Activated CD4-positive, alpha-beta T cell treated with anti-CD3 and anti-CD28 coated beads, Interleukin-2, Interleukin-6, amounts not matched to agents 100 ng/mL and 50 ng/mL, durations not matched to agents 16 hours and 8 hours (primary cell): ENCODE measurements around the gene HOXA10.
A peak's percentile ranks its signal among the peaks of the same experiment; 100 is the strongest.

Experiments
- DNase-seq: peaks from one replicate; pipeline ENCODE4 v3.0.0-alpha.2; 2020

The HOXA10 gene

DNA sequence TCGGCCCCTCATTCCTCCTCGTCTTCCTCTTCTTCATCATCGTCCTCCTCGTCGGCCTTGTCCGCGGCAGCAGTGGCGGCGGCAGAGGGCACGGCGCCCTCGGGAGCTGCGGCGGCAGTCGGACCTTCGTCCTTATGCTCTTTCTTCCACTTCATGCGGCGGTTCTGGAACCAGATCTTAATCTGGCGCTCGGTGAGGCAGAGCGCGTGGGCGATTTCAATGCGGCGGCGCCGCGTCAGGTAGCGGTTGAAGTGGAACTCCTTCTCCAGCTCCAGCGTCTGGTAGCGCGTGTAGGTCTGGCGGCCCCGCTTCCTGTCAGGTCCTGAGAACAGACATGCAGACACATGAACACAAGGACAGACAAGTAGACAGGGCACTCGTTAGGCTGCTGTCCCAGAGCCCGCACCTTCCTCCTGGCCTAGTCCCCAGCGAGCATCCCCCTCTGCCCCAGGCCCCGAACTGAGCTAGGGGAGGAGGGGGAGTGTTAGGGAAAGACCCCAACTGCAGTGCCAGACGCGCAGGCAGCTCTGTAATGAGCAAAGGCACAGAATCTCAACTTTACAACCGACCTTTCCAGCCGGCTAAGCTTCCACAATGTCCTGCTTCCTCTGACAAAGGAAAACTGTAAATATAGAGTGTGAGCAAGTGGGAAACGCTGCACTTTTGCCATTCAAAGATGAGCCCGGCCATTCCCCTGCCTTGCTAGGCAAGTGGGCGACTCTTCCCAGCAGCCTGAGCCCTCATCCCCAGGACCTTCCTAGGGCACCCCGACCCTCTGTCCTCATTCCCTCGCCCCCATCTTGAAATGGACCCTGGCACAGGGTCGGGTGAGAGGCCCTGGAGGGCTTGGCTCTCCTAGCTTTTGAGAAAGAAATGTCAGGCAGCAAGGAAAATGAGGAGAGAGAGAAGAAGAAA, 19.0 kb downstream of the HOXA10 start:
- DNase-seq: no peak

DNA sequence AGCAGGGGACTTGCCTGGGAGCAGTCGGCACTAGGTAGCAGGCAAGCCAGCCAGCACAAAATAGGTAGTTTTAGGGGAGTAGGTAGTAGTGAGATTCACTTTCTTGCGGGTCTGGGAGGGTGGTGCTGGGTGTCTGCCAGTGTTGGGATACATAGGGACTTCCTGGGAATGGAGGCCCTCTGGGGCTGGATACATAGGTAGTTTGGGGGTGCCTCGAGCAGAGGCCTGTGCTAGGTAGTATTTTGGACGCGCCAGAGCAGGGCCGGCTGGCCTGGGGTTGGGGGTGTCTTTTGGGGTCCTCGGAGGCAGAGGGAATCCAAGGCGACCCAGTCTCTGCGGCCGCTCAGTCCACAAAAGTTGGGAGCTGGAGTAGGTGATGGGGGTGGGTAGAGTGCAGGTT, 19.8 kb downstream of the HOXA10 start:
- no peak for DNase-seq

DNA sequence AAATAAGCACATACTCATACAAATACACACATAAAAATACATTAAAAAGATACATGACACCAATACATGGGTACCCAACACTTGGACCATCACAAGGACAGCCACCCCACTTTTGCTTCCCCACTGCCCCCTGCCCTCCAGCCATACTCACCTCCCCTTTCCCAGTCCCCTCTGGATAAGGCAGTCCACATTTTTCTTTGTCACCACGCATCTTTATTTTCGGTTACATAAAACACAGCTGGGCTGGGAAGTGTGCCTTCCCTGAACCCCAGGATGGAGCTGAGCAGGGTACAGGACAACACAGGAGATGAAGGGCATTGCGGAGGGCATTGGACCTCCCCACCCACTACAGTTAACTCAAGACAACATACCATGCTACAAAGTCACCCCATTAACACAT, 20.6 kb downstream of the HOXA10 start:
- no peak for DNase-seq

DNA sequence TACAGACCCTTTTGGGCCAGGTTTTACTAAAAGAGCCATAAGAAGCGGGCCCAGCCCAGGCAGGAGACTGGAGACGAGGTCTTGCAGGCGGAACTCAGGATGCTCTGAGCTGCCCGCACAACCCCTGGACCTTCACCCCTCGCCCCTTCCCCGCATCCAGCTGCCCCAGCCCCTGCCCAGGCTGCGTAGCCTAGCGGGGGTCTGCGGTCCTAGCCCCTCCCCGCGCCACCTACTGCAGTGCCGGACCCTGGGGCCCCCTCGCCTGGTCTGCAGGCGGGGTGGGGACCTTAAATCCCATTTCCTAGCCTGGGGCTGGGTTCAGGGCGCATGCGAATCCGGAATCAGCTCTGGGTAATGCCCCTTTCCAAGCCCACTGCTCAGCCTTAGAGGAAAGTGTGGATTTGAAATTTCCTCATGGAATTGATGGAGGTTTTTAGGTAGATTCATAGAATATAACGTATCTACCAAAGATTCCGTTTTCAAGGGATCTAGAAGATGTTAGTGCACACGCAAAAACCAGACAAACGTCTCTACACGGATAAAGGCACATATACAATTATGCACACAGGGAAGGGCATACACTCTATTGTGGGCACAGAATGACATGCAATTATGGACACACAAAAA, 21.2 kb downstream of the HOXA10 start:
- DNase-seq: no peak

DNA sequence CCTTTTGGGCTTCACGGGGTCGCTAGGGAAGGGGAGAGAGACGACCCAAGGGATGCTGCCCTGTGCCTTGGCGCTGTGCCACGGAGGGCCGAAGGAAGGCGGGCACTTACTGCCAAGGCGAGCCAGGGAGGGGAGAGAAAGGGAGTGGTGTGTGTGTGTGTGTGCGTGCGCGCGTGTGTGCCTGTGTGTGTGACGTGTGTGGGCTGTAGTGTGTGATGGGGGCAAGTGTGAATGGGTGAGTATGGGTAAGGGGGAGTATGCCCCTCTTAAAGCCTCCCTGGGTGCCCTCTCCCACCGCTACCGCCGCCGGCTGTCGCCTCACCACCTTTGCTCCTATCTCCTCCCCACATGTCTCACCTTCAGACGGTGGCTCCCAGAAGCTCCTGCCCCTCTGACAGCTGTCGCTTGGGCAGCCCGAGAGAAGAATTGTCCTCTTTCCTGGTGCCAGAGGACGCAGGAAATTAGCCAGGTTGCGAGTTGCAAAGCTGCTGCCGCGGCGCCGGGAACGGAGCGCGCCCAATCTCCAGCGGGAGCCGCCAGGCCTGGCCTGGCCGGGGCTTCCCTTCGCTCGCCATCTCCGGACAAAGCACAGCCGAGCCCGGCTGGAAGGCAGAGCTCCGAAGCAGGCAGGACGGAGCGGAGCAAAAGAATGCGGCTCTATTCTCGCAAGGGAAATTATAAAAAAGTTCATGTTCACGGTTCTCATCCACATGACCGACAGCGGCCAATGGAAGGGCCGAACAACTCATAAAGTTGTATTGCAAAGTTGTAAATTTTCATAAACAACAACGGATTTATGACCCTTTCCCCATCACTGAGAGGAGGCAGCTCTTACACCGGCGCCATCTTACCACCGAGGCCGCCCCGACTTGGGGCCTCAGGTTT, 21.9 kb downstream of the HOXA10 start, which contains the start of gene HOXA3:
Gene HOXA3, minus strand, starts transcription at position 653 of the 885 bp plus-strand sequence. CDS start 41,943 bp downstream, outside the sequence.
- no peak for DNase-seq

DNA sequence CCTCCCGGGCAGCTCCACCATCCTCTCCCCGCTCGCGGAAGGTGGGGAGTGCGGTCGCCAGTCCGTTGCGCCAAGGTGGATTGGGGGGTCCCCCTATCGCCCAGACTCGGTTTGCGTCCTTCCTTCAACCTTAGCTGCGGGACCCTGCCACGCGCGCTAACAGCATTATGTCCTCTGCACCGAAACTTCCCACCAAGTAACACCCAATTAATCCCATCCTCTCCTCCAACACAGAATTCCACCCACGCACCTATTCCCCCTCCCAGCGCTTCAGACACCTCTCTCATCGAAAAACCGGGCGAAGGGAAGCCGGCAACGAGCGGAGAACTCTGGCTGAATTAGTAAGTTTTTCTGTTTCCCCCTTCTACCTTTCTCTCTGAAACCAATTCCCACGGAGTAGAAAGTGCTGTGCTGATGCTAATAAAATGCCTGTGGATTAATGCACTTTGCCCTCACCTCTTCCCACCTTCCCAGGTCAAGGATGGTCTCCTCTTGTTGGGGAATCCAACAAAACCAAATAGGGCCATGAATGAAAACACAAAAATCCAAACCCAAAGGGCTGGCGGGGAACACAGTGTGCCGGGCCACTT, 22.7 kb downstream of the HOXA10 start:
- no peak for DNase-seq

DNA sequence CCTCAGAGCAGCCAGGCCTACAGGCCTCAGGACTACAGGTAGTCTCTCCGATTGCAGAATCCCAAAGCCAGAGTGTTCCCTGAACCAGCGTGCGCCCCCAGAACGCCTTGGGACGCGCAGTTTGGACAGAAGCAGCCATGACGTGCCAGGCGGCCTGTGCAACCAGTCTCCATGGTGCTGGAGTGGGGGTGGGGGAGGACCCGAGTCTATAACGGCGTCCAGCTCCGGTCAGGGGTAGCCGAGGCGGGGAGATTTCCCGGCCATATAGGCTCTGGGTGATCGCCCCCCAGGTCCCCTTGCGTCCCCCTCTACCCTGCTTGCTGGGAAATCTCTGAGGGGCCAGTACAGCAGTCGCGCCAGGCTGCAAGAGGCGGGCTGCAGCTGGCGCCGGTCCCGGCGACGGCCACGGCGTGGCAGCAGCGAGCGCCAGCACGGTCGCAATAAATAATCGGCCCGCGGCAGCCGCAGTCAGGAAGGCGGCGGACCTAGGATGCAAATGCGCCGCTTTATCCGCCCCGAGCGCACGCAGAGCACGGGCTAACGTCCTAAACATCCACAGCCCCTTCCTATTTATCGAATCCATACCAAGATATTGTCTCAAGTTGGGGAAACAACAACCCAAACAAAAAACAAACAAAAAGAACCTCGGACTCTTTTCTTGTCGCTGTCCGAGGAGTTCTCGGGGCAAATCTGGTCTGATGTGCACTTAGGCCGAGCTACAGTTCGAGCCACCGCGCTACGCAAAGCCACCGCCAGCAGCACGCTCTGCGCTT, 23.4 kb downstream of the HOXA10 start:
- peak; percentile 75 for DNase-seq

DNA sequence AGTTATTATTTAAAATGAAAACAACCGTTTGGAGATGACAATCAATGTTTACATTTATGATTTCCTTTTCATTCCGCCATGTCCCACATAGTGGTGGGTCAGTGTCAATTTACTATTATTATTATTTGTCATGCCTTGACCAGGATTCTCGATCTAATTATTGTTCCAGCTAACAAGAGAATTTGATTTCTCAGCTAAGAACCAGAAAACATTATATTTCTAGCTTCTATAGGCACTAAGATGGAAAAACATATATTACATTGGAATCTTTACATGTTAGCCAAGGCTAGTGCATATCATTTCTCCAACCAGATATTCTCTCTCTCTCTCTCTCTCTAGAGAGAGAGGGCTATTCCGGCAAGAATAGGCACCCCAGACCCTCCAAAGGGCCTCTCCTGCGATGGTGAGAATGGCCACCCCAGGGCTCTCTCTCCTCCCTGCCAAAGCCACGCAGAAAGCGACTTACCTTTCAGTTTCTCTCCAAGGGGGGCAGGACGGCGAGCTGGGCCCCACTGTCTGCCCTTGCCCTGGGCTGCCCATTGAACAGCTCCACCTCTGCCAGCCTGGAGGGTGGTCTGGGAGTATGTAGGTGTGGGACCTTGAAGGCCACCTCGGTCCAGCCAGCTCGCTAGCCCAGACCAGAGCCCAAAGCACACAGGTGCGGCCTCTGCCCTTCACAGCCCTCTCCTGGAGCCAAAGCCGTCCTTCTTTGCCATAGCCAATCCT, 24.1 kb downstream of the HOXA10 start:
- no peak for DNase-seq

DNA sequence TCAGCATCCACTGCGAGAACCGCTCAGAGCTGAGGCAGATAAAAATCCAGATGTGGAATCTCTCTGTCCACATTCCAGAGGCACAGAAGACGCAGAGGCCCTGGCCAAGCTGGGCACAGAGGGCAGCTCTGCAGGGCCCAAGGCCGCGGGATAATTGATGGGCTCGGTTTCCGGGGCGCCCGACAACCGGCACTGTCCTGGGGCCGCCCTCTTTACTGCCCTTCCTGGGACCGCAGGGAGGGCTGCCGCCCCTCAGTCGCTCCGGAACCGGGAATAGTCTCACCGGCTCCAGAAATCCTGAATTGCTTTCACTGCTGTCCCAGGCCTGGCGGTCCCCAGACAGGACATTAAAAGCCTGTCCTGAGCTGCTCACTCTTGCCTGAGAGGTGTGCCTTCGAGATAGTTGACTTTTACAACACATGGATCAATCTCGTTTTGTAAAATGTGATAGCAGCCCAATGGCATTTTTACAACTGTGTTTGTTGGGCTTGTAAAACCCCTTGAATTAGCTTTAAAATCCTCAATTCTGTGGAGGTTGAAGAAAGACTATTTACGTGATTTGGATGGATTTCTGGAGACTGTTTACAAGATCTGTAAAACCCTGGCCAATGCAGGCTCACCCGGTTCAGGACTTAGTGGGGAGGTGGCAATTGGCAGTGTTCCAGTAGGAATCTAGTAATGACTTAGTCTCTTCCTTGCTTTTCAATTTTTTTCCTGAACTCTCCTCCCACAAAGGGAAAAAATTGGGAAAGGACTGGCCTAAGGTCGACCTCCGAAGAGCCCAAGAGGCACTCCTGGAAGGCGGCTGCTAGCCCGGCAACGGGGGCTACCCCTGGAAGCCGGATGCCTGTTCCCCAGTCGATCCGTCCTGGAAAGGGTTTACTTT, 25.1 kb downstream of the HOXA10 start:
- DNase-seq: no peak

DNA sequence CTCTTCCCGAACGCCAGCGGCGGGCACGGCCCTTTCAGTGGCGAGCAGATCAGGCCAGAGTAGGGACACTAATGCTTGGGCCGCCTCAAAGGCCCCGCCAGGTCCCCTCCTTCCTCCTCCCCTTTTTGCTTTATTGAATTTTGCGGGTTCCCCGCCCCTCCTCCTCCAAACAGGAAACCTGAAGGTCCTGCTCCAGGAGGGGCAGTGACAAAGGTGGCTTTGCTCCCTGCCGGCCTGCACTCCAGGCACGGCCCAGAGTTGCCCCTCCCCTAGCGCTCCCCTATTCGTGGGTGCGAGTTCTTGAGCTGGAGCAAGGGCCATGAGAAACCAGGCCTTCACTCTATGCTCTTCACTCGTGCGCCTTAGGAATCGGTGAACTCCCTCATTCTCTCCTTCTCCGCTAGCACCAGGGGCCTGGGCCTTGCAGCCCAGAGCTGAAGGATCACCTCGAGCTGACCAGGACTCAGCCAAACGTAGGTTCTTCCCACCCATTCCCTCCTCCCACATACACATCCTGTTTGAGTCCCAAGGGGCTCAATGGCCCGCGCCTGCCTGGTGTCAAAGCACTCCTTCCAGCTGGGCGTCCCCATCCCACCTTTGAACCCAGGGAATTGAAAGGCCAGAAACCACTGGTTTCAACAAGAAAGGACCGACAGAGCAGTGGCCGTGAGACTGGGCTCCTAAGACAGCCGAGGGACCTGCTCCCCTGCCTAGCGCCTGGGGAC, 25.9 kb downstream of the HOXA10 start:
- no peak for DNase-seq

DNA sequence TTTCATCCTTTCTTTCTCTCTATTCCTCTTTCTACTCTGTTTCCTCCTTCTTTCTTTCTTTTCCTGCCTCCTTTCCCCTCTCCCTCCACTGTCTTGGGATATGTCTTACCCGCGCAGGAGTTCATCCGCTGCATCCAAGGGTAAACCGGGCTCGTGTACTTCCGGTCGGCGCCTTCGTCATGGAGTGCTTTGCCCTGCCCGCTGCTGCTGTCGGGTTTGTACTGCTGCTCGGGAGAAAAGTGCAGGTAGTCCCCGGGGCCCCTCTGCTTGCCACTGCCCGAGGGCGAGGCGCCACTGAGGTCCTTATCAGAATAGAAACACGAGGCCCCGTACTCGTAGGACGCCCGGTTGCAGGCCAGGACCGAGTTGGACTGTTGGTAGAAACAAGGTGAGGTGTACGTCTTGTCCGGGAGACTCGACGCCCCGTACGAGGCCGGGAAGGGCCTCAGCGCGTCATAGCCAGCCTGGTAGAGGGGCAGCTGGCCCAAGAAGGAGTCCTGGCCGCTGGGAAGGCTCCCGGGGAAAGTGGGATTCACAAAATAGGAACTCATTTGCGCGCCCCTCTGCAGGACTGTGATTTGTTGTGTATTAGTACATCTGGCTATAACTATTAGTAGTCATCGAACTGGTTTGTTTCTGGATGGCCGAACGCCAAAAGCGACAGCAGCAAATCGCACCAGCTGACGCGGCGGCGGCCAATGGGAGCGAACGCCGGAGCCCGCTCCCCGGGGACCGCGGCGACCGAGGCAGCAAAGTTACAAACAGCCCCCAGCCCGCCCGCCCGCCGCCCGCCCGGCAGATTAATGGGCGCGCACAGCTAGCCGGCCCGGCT, 26.7 kb downstream of the HOXA10 start, which contains the start of gene HOXA6:
Gene HOXA6, minus strand, starts transcription at position 576 of the 832 bp plus-strand sequence. Its CDS starts 25 bp downstream, at position 551.
- no peak for DNase-seq

DNA sequence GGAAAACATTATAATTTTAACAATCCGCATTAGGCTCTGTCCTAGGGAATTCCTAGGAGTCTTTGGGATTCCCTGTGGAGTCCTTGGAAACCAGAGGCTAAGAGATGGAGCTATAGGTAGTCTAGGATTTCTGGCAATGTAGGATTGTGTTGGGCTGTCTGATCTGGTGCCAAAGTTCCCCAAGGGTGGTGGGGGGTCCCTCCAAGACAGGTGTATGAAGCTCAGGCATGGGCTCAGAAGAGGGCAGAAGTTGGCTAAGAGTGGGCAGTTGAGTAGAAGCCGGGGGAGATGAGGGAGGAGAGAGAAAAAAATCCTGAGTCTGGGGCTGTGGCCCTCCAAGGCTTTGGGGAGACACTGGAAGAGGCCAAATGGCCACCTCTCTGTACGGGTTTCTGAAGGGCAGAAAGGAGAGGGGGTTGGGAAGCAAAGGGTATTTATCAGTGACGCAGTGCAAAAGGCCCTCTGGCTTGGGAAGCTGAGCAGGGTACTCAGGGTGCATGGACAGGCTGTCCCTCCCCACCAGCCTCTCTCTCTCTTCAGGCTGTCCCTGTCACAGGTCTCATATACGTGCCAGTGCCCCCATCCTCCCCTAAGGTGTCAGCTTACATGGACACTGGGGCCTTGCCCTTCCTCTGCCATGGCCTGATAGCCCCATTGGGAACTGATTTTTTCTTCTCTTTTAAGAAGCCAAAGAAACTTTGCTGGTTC, 27.5 kb downstream of the HOXA10 start:
- DNase-seq: no peak

DNA sequence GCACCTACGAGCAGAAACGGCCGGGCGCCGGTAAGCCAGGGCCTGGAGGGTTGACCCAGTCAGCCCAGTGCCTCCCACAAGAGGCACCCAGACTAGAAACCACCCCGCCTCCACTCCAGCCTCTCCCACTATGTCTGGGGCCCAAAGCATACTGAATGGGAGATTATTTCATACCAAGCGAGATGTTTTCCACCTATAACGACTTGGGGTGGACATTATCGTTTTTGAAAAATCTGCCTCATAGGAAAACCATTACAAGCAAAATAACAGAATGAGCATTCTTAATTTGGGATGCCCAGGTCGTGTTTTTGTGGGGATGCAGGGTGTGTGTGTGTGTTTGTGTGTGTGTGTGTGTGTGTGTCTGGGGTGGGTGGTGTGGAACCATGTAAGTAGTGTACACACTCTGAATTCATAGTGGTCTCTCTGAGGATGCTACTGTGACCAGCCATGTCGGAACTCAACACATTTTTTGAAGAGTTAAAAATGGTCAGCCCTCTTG, 28.2 kb downstream of the HOXA10 start:
- DNase-seq: no peak

DNA sequence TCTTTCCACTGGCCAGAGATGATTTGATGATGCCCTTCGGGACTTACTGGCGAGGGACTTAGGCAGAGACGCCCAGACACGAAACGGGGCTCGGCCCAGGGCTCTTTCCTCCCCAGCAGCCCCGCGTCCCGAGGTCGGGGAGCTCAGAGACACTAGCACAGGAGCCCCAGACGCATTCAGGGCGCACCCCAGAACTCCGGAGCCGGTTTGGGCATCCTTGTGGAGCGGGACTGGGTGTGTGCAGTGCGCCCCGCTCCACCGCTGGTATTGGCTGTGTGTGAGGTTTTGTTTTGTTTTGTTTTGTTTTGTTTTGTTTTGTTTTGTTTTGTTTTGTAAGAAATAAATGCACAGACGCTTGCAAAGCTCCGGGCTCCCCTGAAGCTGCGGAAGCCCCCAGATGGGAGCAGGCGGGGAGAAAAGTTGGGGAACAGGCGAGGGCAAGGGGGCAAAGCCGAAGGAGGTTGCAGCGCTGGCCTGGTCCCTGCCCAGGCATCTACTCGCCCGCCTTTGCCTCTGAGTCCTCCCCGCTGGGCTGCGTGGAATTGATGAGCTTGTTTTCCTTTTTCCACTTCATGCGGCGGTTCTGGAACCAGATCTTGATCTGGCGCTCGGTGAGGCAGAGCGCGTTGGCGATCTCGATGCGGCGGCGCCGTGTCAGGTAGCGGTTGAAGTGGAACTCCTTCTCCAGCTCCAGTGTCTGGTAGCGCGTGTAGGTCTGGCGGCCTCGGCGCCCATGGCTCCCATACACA, 28.8 kb downstream of the HOXA10 start:
- no peak for DNase-seq

DNA sequence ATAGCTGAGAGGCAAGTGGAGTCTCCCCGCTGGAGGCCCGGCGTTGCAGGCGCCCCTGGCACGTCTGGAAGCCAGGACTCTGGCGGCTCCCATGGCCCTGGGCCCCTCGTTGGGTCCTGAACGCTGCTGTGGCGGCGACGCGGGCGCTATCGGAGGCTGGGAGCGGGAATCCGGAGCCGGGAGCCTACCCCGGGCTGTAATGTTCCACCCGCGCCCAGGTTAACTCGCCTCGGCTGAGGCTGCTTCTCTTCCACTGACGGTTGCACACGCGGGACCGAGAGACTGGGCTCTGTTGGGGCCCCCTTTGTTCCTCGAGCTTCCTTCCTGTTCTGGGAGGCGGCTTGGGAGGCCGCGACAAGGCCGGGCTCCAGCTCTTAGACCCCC, 29.3 kb downstream of the HOXA10 start:
- DNase-seq: no peak

DNA sequence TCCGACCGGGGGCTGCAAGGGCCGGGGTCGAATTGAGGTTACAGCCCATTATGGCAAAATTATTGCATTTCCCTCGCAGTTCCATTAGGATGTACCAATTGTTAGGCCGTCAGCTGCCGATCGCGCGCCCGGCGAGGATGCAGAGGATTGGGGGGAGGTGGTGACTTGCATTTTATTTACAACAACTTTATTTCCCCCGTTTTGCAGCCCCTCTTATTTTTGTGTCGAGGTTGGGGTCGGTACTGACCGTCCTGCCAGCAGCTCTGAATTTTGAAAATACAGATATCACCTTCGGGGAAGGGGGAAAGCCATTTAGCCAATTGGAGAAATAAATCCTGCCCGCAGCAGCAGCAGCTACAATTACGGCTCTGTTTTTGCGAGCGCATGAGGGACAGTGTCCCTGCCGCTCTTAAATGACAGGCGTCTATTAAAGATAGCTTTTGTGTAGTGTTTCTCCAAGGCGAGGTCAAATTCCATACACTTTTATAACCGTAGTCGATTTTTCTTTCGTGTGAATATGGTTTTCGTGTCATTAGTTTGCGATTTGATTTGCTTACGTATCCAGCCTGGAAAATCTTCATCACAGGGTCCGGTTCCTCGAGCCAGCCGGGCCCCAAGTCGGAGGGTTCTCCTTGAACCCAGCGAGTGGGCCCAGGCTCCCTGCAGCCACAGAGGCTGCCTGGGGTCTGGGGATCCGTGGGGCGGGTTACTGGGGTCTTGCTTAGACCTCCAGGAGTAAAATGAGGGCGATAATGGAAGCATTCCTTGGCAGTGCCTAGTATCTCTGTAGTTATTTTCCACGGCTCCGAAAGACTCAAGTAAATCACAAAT, 30.0 kb downstream of the HOXA10 start:
- DNase-seq: no peak
